ENCODE data around the gene TRIM62. TPM values are rescaled to one million over a fixed set of nuclear protein-coding genes. Genes with fewer than 3 reads are reported as not detected.

The TRIM62 gene
- 10 to 100 TPM; 29.4 to 32.7 TPM for total RNA-seq
- total RNA-seq, result 19.8 to 23.2 reads per million in 2 donors

DNA sequence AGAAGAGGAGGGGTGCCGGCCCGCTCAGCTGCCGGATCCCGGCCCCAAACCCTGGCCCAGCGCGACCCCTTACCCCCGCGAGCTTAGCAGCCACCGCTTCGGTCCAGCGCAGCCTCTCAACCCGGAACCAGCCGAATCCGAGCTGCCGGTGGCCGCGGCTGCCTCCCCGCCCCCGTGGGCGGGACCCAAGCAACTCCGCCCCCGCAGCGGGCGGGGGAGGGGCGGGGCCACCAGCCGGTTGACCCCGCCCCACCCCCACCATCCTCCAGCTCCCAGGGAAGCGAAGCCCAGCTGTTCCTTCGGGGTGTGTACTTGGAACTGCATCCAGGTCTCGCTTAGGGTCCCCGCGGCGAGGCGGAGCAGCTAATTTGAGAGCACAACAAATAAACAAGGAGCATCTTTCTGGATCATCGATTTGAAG lies at the start of gene TRIM62:
Gene TRIM62, minus strand, starts transcription at position 123 of the 421 bp plus-strand sequence. CDS start 611 bp downstream, outside the sequence.
- peaks cover 15% of the 10 kb centered on the region for H3K27me3 Mint-ChIP-seq
- peaks cover 3% of the 10 kb centered on the region for H3K36me3 Mint-ChIP-seq (ENCODE audit: low read depth)
- ATAC-seq, result peak; percentile 74
- peaks cover 36% of the 10 kb centered on the region for H3K4me1 Mint-ChIP-seq
- DNase-seq, result peak; percentile 69 to 80 (median 78)
- peak within 1 kb of the TSS; percentile 93 for H3K4me3 Mint-ChIP-seq
- peak within 1 kb of the TSS; percentile 51 for H3K27ac Mint-ChIP-seq
- H3K9me3 ChIP-seq (ENCODE audit: control insufficient read depth, low read length, poor library complexity, severe bottlenecking), result no peaks in the 10 kb centered on the region

DNA sequence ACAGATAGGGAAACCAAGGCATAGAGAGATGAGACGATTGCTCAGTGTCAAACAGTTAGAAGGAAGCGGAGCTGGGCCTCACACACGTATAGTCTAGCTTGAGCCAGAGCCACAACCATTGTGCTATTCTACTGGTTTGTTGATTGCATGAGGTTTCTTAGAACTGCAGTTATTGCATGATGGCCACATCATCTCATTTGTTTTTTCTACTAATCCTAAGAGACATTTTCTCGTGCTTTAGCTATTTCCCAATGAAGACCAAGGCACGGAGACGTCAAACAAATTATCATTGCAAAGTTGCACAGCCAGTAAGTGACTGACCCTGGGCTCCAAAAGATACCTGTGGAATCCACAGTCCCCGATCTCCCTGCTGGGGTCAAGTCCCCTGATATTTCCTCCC lies 49.3 kb upstream of the TRIM62 start:
- no peak overlapping the region for H3K27ac Mint-ChIP-seq
- H3K36me3 Mint-ChIP-seq (ENCODE audit: low read depth), result peaks cover 9% of the 10 kb centered on the region
- H3K4me1 Mint-ChIP-seq, result peaks cover 6% of the 10 kb centered on the region
- DNase-seq (no peak), ATAC-seq (no peak)
- no peak overlapping the region for H3K4me3 Mint-ChIP-seq
- no peaks in the 10 kb centered on the region for H3K9me3 ChIP-seq (ENCODE audit: control insufficient read depth, low read length, poor library complexity, severe bottlenecking)
- H3K27me3 Mint-ChIP-seq, result peaks cover 47% of the 10 kb centered on the region

GRCh38 chr1:33228935-33229487 lies 47.2 kb upstream of the TRIM62 start:
- DNase-seq (no peak), ATAC-seq (no peak)
- Mint-ChIP-seq H3K36me3 (ENCODE audit: low read depth) (peaks cover 9% of the 10 kb centered on the region), H3K4me1 (peaks cover 6% of the 10 kb centered on the region), H3K27ac (no peak overlapping the region), H3K4me3 (no peak overlapping the region), H3K27me3 (peaks cover 36% of the 10 kb centered on the region)
- no peaks in the 10 kb centered on the region for H3K9me3 ChIP-seq (ENCODE audit: control insufficient read depth, low read length, poor library complexity, severe bottlenecking)

- Mint-ChIP-seq H3K27me3 (peaks cover 18% of the 10 kb centered on the region), H3K4me3 (no peak overlapping the region), H3K4me1 (peaks cover 6% of the 10 kb centered on the region), H3K27ac (no peak overlapping the region), H3K36me3 (ENCODE audit: low read depth) (peaks cover 11% of the 10 kb centered on the region)
- no peaks in the 10 kb centered on the region for H3K9me3 ChIP-seq (ENCODE audit: control insufficient read depth, low read length, poor library complexity, severe bottlenecking)
- DNase-seq (no peak), ATAC-seq (no peak)
These were observed 43.7 kb upstream of the TRIM62 start for GRCh38 chr1:33225586-33225985.

DNA sequence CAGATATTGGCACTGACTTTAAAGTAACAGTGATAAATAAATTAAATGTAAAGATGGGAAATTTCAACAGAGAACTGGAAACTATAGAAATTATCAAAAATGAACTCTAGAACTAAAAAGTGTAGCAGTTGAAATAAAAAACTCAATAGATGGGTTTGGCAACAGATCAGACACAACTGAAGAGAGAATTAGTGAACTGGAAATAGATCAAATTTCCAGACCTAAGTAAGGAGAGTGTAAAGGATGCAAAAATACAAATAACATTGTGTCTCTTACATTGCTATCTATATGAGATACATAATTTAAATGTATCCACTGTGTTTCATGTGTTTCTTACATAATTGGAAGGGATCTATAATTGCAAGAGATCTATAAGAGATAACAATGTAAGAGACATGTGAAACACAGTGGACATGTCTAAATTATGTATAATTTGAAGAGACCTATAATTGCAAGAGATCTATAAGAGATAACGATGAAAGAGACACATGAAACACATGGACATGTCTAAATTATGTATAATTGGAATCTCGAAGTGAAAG lies 42.4 kb upstream of the TRIM62 start:
- Mint-ChIP-seq H3K27ac (no peak overlapping the region), H3K4me1 (peaks cover 7% of the 10 kb centered on the region), H3K4me3 (no peak overlapping the region), H3K36me3 (ENCODE audit: low read depth) (peaks cover 11% of the 10 kb centered on the region), H3K27me3 (peaks cover 17% of the 10 kb centered on the region)
- no peak for DNase-seq
- no peaks in the 10 kb centered on the region for H3K9me3 ChIP-seq (ENCODE audit: control insufficient read depth, low read length, poor library complexity, severe bottlenecking)
- no peak for ATAC-seq

DNA sequence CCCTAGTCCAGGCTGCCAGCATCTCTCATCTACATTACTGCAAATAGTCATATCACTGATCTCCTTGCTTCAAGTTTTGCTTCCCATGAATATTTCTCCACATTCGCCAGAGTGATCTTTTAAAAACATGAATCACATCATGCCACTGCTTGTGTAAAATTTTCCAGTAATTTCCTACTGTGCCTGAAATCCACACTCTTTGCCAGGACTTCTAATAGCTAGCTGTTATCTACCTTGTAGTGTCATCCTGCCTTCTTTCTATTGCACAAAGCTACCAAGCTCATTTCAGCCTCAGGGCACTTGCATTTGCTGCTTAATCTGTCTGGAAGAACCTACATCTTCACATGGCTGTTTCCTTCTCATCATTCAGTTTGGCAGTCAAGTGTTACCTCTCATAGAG lies 40.5 kb upstream of the TRIM62 start:
- DNase-seq (no peak), ATAC-seq (no peak)
- peaks cover 11% of the 10 kb centered on the region for H3K27me3 Mint-ChIP-seq
- H3K4me1 Mint-ChIP-seq, result peaks cover 6% of the 10 kb centered on the region
- no peak overlapping the region for H3K4me3 Mint-ChIP-seq
- no peaks in the 10 kb centered on the region for H3K9me3 ChIP-seq (ENCODE audit: control insufficient read depth, low read length, poor library complexity, severe bottlenecking)
- no peak overlapping the region for H3K27ac Mint-ChIP-seq
- peaks cover 2% of the 10 kb centered on the region for H3K36me3 Mint-ChIP-seq (ENCODE audit: low read depth)

- peaks cover 2% of the 10 kb centered on the region for H3K36me3 Mint-ChIP-seq (ENCODE audit: low read depth)
- DNase-seq, result no peak
These were observed 39.5 kb upstream of the TRIM62 start for GRCh38 chr1:33221385-33221758.

GRCh38 chr1:33220676-33221384 lies 39.0 kb upstream of the TRIM62 start:
- peaks cover 6% of the 10 kb centered on the region for H3K4me1 Mint-ChIP-seq
- no peak overlapping the region for H3K4me3 Mint-ChIP-seq
- peaks cover 2% of the 10 kb centered on the region for H3K36me3 Mint-ChIP-seq (ENCODE audit: low read depth)
- no peak for DNase-seq
- H3K27me3 Mint-ChIP-seq, result peaks cover 11% of the 10 kb centered on the region
- no peaks in the 10 kb centered on the region for H3K9me3 ChIP-seq (ENCODE audit: control insufficient read depth, low read length, poor library complexity, severe bottlenecking)
- no peak for ATAC-seq
- no peak overlapping the region for H3K27ac Mint-ChIP-seq

More at GRCh38 chr1:33221385-33221758, 39.5 kb upstream of the TRIM62 start:
- Mint-ChIP-seq H3K27ac (no peak overlapping the region), H3K27me3 (peaks cover 11% of the 10 kb centered on the region), H3K4me1 (peaks cover 6% of the 10 kb centered on the region), H3K4me3 (no peak overlapping the region)
- no peaks in the 10 kb centered on the region for H3K9me3 ChIP-seq (ENCODE audit: control insufficient read depth, low read length, poor library complexity, severe bottlenecking)
- no peak for ATAC-seq

DNA sequence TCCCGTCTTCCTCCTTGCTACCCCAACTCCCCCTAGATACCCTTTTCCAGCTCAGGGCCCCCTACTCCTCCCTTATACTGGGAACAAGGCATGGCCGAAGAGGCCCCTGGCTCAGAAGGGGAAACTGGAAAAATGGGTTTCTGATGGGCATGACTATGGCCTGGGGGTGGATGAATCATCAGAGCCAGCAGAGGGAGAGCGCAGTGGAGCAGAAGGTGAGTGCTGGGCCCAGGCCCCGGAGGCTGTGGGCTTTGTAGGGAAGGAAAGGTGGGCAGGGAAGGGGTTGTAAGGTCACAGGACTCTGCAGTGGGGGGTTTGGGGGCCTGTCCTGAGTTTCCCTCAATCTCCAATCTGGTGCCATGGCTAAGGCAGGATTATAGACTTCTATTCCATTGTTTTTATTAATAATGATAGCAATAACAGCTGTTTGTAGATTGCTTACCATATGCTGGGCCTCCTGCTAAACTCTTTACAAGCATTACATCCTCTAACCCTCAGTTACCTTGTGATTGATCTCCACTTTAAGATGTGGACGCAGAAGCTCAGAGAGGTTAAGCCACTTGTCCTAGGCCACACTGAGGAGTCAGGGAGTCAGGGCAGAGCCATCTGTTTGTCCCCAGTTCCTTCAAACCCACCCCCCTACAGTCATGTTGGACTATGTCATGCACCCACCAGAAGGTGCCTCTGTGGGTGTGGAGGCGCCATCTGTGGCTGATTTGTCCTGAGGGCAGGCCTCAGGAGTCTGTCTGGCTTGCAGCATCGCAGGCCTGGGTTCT lies 38.2 kb upstream of the TRIM62 start:
- Mint-ChIP-seq H3K36me3 (ENCODE audit: low read depth) (peaks cover 2% of the 10 kb centered on the region), H3K27ac (no peak overlapping the region), H3K27me3 (peaks cover 12% of the 10 kb centered on the region), H3K4me3 (no peak overlapping the region), H3K4me1 (peaks cover 6% of the 10 kb centered on the region)
- no peak for ATAC-seq
- DNase-seq, result no peak
- H3K9me3 ChIP-seq (ENCODE audit: control insufficient read depth, low read length, poor library complexity, severe bottlenecking), result no peaks in the 10 kb centered on the region

DNA sequence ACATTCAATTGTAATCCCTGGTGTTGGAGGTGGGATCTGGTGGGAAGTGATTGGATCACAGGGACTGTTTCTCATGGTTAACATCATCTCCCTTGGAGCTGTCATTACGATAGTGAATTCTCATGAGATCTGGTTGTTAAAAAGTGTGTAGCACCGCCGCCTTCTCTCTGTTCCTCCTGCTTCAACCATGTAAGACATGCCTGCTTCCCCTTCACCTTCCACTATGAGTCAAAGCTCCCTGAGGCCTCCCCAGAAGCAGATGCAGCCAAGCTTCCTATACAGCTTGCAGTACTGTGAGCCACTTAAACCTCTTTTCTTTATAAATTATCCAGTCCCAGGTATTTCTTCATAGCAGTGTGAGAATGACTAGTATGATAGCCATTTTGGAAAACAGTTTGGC lies 30.1 kb upstream of the TRIM62 start:
- Mint-ChIP-seq H3K36me3 (ENCODE audit: low read depth) (no peaks in the 10 kb centered on the region), H3K27me3 (peaks cover 47% of the 10 kb centered on the region), H3K27ac (no peak overlapping the region), H3K4me3 (no peak overlapping the region), H3K4me1 (no peaks in the 10 kb centered on the region)
- ATAC-seq (no peak), DNase-seq (no peak)
- no peaks in the 10 kb centered on the region for H3K9me3 ChIP-seq (ENCODE audit: control insufficient read depth, low read length, poor library complexity, severe bottlenecking)

GRCh38 chr1:33206340-33206739 lies 24.5 kb upstream of the TRIM62 start:
- Mint-ChIP-seq H3K36me3 (ENCODE audit: low read depth) (no peaks in the 10 kb centered on the region), H3K27me3 (peaks cover 36% of the 10 kb centered on the region), H3K27ac (no peak overlapping the region), H3K4me3 (no peak overlapping the region), H3K4me1 (no peaks in the 10 kb centered on the region)
- H3K9me3 ChIP-seq (ENCODE audit: control insufficient read depth, low read length, poor library complexity, severe bottlenecking), result no peaks in the 10 kb centered on the region
- no peak for ATAC-seq
- no peak for DNase-seq

GRCh38 chr1:33195556-33195955 lies 13.7 kb upstream of the TRIM62 start:
- DNase-seq, result no peak
- H3K4me3 Mint-ChIP-seq, result no peak overlapping the region
- no peak overlapping the region for H3K27ac Mint-ChIP-seq
- no peak for ATAC-seq
- H3K4me1 Mint-ChIP-seq, result peaks cover 7% of the 10 kb centered on the region
- H3K9me3 ChIP-seq (ENCODE audit: control insufficient read depth, low read length, poor library complexity, severe bottlenecking), result no peaks in the 10 kb centered on the region
- peaks cover 45% of the 10 kb centered on the region for H3K27me3 Mint-ChIP-seq
- peaks cover 12% of the 10 kb centered on the region for H3K36me3 Mint-ChIP-seq (ENCODE audit: low read depth)

GRCh38 chr1:33191731-33192275 lies 10.0 kb upstream of the TRIM62 start:
- peak overlapping the region; percentile 24 for H3K27ac Mint-ChIP-seq
- no peaks in the 10 kb centered on the region for H3K9me3 ChIP-seq (ENCODE audit: control insufficient read depth, low read length, poor library complexity, severe bottlenecking)
- H3K36me3 Mint-ChIP-seq (ENCODE audit: low read depth), result peaks cover 7% of the 10 kb centered on the region
- H3K4me1 Mint-ChIP-seq, result peaks cover 7% of the 10 kb centered on the region
- ATAC-seq (no peak), DNase-seq (no peak)
- no peak overlapping the region for H3K4me3 Mint-ChIP-seq
- H3K27me3 Mint-ChIP-seq, result peaks cover 41% of the 10 kb centered on the region
